Neural cell (in vitro differentiated cells): Measurements from ENCODE around the gene NGLY1.

Experiments used
- MXI1 ChIP-seq: fragments of 450-650 bp; conservative IDR thresholded peaks from 2 replicates; pipeline ENCODE4 v1.6.1; 2014; ENCODE audit warnings: antibody characterized with exemption, mild to moderate bottlenecking; ENCODE audit not compliant: poor library complexity, severe bottlenecking
- TF ChIP-seq, protein P1 (sequence below): fragments of 450-650 bp; IDR thresholded peaks from 2 replicates; pipeline ENCODE4 v1.5.1; 2014; ENCODE audit warnings: antibody characterized with exemption, mild to moderate bottlenecking, moderate library complexity; ENCODE audit not compliant: poor library complexity, severe bottlenecking

DNA sequence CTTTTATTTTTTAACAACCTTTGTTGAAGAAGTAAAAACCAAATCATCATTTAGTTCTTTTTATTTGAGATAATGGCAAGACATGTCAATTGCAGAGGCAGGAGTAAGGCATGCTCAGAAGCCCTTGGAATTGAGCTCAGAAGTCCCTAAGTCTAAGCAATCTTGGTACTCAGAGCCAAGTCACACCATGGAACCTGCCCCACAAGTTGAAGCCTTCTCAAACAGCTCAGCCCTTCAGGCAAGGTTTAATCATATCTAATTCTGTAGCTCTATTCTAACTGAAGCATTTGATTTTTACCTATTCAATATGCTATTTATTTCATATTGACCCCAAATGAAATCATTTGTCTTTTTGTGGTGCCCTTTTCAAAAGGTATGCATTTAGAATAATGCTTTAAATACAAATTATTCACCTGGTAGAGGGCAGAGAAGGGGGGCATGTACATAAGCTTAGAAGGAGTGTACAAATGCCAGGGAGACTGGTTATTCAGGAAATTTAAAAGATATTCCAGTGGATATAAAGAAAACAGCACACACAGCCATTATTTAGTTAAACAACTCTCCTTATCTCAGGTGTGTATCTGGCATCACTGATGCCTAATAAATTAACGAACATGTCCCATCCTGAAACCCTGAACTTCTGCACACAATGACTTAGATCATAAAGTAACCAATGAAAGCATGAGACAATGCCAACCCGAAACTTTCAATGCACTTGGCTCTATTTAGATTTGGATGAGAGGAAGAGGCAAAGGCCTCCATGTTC is 92.3 kb downstream of the NGLY1 start:
- TF ChIP-seq, protein P1, sequence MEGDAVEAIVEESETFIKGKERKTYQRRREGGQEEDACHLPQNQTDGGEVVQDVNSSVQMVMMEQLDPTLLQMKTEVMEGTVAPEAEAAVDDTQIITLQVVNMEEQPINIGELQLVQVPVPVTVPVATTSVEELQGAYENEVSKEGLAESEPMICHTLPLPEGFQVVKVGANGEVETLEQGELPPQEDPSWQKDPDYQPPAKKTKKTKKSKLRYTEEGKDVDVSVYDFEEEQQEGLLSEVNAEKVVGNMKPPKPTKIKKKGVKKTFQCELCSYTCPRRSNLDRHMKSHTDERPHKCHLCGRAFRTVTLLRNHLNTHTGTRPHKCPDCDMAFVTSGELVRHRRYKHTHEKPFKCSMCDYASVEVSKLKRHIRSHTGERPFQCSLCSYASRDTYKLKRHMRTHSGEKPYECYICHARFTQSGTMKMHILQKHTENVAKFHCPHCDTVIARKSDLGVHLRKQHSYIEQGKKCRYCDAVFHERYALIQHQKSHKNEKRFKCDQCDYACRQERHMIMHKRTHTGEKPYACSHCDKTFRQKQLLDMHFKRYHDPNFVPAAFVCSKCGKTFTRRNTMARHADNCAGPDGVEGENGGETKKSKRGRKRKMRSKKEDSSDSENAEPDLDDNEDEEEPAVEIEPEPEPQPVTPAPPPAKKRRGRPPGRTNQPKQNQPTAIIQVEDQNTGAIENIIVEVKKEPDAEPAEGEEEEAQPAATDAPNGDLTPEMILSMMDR, result no peak
- TF ChIP-seq MXI1, result no peak
